Trophoblast cell (in vitro differentiated cells and primary cell): Measurements from ENCODE around the gene UFM1.

Source experiments
- DNase-seq, 2 donors: peaks; one replicate each; pipeline ENCODE4 v3.0.0-alpha.2; 2016
- H2AFZ ChIP-seq: 2 replicates; pipeline ENCODE4 v1.6.1; 2013; ENCODE audit warnings: low read length, moderate library complexity, mild to moderate bottlenecking; ENCODE audit not compliant: insufficient read depth, poor library complexity
- H2AK5ac ChIP-seq: 2 replicates; pipeline ENCODE4 v1.6.1; 2013; ENCODE audit warnings: mild to moderate bottlenecking, low read length
- H2BK120ac ChIP-seq: 2 replicates; pipeline ENCODE4 v1.6.1; 2013; ENCODE audit warnings: low read length, mild to moderate bottlenecking, moderate library complexity; ENCODE audit not compliant: insufficient read depth, poor library complexity
- H2BK12ac ChIP-seq: 2 replicates; pipeline ENCODE4 v1.6.1; 2013; ENCODE audit warnings: mild to moderate bottlenecking, low read length, moderate library complexity
- H2BK5ac ChIP-seq: 2 replicates; pipeline ENCODE4 v1.6.1; 2013; ENCODE audit warnings: low read length, low read depth, moderate library complexity, mild to moderate bottlenecking; ENCODE audit not compliant: poor library complexity
- H3K14ac ChIP-seq: 2 replicates; pipeline ENCODE4 v1.6.1; 2013; ENCODE audit warnings: mild to moderate bottlenecking, low read length
- H3K18ac ChIP-seq: 2 replicates; pipeline ENCODE4 v1.6.1; 2013; ENCODE audit warnings: mild to moderate bottlenecking, low read length
- H3K23ac ChIP-seq: 2 replicates; pipeline ENCODE4 v1.6.1; 2013; ENCODE audit warnings: low read length
- H3K27ac ChIP-seq: 2 replicates; pipeline ENCODE4 v1.5.1; 2013; ENCODE audit warnings: low read depth, mild to moderate bottlenecking, inconsistent platforms, low read length, moderate library complexity
- H3K27me3 ChIP-seq: 2 replicates; pipeline ENCODE4 v1.6.1; 2013; ENCODE audit warnings: inconsistent platforms, mild to moderate bottlenecking, low read length, moderate library complexity; ENCODE audit not compliant: insufficient read depth
- H3K36me3 ChIP-seq, 2 experiments: 1 replicate in 1 of 2; 2 replicates in 1 of 2; pipeline ENCODE4 v1.6.1; 2013; ENCODE audit warnings: low read length in 2 of 2, mild to moderate bottlenecking in 2 of 2, moderate library complexity in 1 of 2; ENCODE audit not compliant: insufficient read depth in 2 of 2, control insufficient read depth in 1 of 2
- H3K4ac ChIP-seq: 2 replicates; pipeline ENCODE4 v1.6.1; 2013; ENCODE audit warnings: low read depth, mild to moderate bottlenecking, low read length, moderate library complexity
- H3K4me1 ChIP-seq, 2 experiments: 1 replicate in 1 of 2; 2 replicates in 1 of 2; pipeline ENCODE4 v1.6.1; 2013; ENCODE audit warnings: low read length in 2 of 2, mild to moderate bottlenecking in 2 of 2, moderate library complexity in 1 of 2; ENCODE audit not compliant: insufficient read depth in 2 of 2, control insufficient read depth in 1 of 2
- H3K4me2 ChIP-seq: 2 replicates; pipeline ENCODE4 v1.6.1; 2013; ENCODE audit warnings: inconsistent platforms, mild to moderate bottlenecking, low read length, moderate library complexity
- H3K4me3 ChIP-seq: 2 replicates; pipeline ENCODE4 v1.5.1; 2013; ENCODE audit warnings: mild to moderate bottlenecking, low read depth, low read length, inconsistent platforms
- H3K79me1 ChIP-seq: one replicate; pipeline ENCODE4 v1.6.1; 2013; ENCODE audit warnings: low read length
- H3K79me2 ChIP-seq: 2 replicates; pipeline ENCODE4 v1.6.1; 2013; ENCODE audit warnings: low read length, mild to moderate bottlenecking; ENCODE audit not compliant: control insufficient read depth, insufficient read depth, poor library complexity
- H3K9ac ChIP-seq: 2 replicates; pipeline ENCODE4 v1.6.1; 2013; ENCODE audit warnings: mild to moderate bottlenecking, low read length
- H3K9me3 ChIP-seq: 2 replicates; pipeline ENCODE4 v1.6.1; 2013; ENCODE audit warnings: low read depth, mild to moderate bottlenecking, control low read depth, inconsistent platforms, low read length; ENCODE audit not compliant: insufficient read depth
- H4K12ac ChIP-seq: 2 replicates; pipeline ENCODE4 v1.6.1; 2013; ENCODE audit warnings: low read depth, mild to moderate bottlenecking, low read length, moderate library complexity
- H4K8ac ChIP-seq: 2 replicates; pipeline ENCODE4 v1.6.1; 2013; ENCODE audit warnings: low read depth, mild to moderate bottlenecking, low read length, moderate library complexity
- H4K91ac ChIP-seq: one replicate; pipeline ENCODE4 v1.6.1; 2013; ENCODE audit warnings: low read depth, mild to moderate bottlenecking, low read length, moderate library complexity
- WGBS: extraction: QIAGEN DNeasy Blood & Tissue Kit; methylation state at CpG from one replicate; pipeline ENCODE4 v1.1.7; 2013; ENCODE audit warnings: missing lambda C conversion rate; ENCODE audit not compliant: insufficient read length, insufficient coverage; ENCODE audit errors: extremely low coverage; 5-methylcytosine and 5-hydroxymethylcytosine counted together

UFM1 gene

GRCh38 chr13:38399535-38399934, 49.9 kb downstream of the UFM1 start:
- H3K9me3 ChIP-seq: peaks cover 2% of the 10 kb centered on the region
- H3K4me2 ChIP-seq: no peak overlapping the region
- H4K8ac ChIP-seq: no peak overlapping the region
- no peak overlapping the region for H2AFZ ChIP-seq
- H3K4ac ChIP-seq: no peak overlapping the region
- H2AK5ac ChIP-seq: no peak overlapping the region
- no peaks in the 10 kb centered on the region for H3K36me3 ChIP-seq
- H4K12ac ChIP-seq: no peak overlapping the region
- no CpG with 5 or more reads among the region's 2 CpGs for WGBS
- H2BK5ac ChIP-seq: no peak overlapping the region
- no peaks in the 10 kb centered on the region for H3K27me3 ChIP-seq
- H3K79me1 ChIP-seq: no peaks in the 10 kb centered on the region
- H3K4me3 ChIP-seq: no peak overlapping the region
- DNase-seq: no peak
- no peak overlapping the region for H3K27ac ChIP-seq
- H3K4me1 ChIP-seq: peaks cover 0 to 2% of the 10 kb centered on the region in 2 experiments
- no peak overlapping the region for H2BK12ac ChIP-seq
- no peak overlapping the region for H3K18ac ChIP-seq
- no peaks in the 10 kb centered on the region for H3K79me2 ChIP-seq
- no peak overlapping the region for H4K91ac ChIP-seq
- no peak overlapping the region for H3K23ac ChIP-seq
- H2BK120ac ChIP-seq: no peak overlapping the region
- H3K9ac ChIP-seq: no peak overlapping the region
- no peak overlapping the region for H3K14ac ChIP-seq

GRCh38 chr13:38401276-38401675, 51.6 kb downstream of the UFM1 start:
- no peak for DNase-seq
- Histone ChIP-seq H3K4me2 (no peak overlapping the region), H3K18ac (no peak overlapping the region), H3K27ac (no peak overlapping the region), H3K14ac (no peak overlapping the region), H3K27me3 (no peaks in the 10 kb centered on the region), H2AK5ac (no peak overlapping the region), H4K8ac (no peak overlapping the region), H3K9me3 (peaks cover 2% of the 10 kb centered on the region), H2BK12ac (no peak overlapping the region), H3K23ac (no peak overlapping the region), H4K12ac (no peak overlapping the region), H2AFZ (no peak overlapping the region), H3K36me3 (no peaks in the 10 kb centered on the region), H2BK5ac (no peak overlapping the region), H3K79me1 (no peaks in the 10 kb centered on the region), H3K9ac (no peak overlapping the region), H2BK120ac (no peak overlapping the region), H4K91ac (no peak overlapping the region), H3K4me1 (no peaks in the 10 kb centered on the region), H3K4me3 (no peak overlapping the region), H3K79me2 (no peaks in the 10 kb centered on the region), H3K4ac (no peak overlapping the region)

- Histone ChIP-seq H4K12ac (no peak overlapping the region), H2BK120ac (no peak overlapping the region), H3K27me3 (no peaks in the 10 kb centered on the region), H2BK5ac (no peak overlapping the region), H2BK12ac (no peak overlapping the region), H4K91ac (no peak overlapping the region), H3K18ac (no peak overlapping the region), H3K4ac (no peak overlapping the region), H2AK5ac (no peak overlapping the region), H3K9me3 (peaks cover 2% of the 10 kb centered on the region), H3K9ac (no peak overlapping the region), H3K4me1 (no peaks in the 10 kb centered on the region), H3K4me2 (no peak overlapping the region), H3K36me3 (no peaks in the 10 kb centered on the region), H3K79me1 (no peaks in the 10 kb centered on the region), H3K79me2 (no peaks in the 10 kb centered on the region), H3K23ac (no peak overlapping the region), H4K8ac (no peak overlapping the region), H2AFZ (no peak overlapping the region), H3K27ac (no peak overlapping the region), H3K14ac (no peak overlapping the region), H3K4me3 (no peak overlapping the region)
- WGBS: no CpG with 5 or more reads among the region's 1 CpG
- DNase-seq: peak; percentile 42 to 71
Measured at GRCh38 chr13:38405216-38405615, 55.6 kb downstream of the UFM1 start.

DNA sequence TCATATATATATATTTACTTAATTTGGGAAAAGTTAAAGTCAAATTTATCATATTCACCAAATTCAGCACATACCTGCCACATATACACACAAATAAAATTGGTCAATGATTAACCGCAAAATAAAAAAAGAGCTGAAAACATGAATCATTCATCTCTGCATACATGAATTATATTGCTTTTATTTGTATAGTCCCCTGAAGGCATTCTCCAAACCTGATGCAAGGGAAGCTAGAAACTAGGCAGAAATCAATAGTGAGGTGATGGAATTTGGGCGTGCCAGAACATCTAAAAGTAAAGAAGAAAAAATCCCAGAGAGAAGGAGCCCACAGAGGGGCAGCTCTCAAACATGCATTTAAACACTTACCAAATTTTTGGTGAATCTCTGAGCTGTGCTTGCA, 60.1 kb downstream of the UFM1 start:
- no peak overlapping the region for H3K23ac ChIP-seq
- no peak overlapping the region for H2BK12ac ChIP-seq
- no peak overlapping the region for H3K9ac ChIP-seq
- no peaks in the 10 kb centered on the region for H3K79me1 ChIP-seq
- H3K36me3 ChIP-seq: no peaks in the 10 kb centered on the region
- no peaks in the 10 kb centered on the region for H3K79me2 ChIP-seq
- H4K8ac ChIP-seq: no peak overlapping the region
- H3K4me3 ChIP-seq: no peak overlapping the region
- H2BK5ac ChIP-seq: no peak overlapping the region
- WGBS: no CpG with 5 or more reads among the region's 2 CpGs
- H3K18ac ChIP-seq: no peak overlapping the region
- H3K14ac ChIP-seq: no peak overlapping the region
- H3K9me3 ChIP-seq: no peaks in the 10 kb centered on the region
- H3K4ac ChIP-seq: no peak overlapping the region
- H3K4me1 ChIP-seq: no peaks in the 10 kb centered on the region
- H2BK120ac ChIP-seq: no peak overlapping the region
- H3K27ac ChIP-seq: no peak overlapping the region
- no peak overlapping the region for H4K91ac ChIP-seq
- no peak overlapping the region for H2AFZ ChIP-seq
- DNase-seq: no peak
- no peak overlapping the region for H2AK5ac ChIP-seq
- no peak overlapping the region for H4K12ac ChIP-seq
- H3K27me3 ChIP-seq: no peaks in the 10 kb centered on the region
- H3K4me2 ChIP-seq: no peak overlapping the region
